HG03558 (cell line): ENCODE data around the gene MYOM1.

Experiments used
- ATAC-seq: cut with Tn5 transposase; IDR thresholded peaks from one replicate; pipeline ENCODE4 v1.9.1; 2021; ENCODE audit warnings: moderate number of reproducible peaks; ENCODE audit not compliant: unreplicated experiment; ENCODE audit errors: extremely low read depth

The MYOM1 gene

GRCh38 chr18:3124822-3125221, 94.9 kb downstream of the MYOM1 start:
- ATAC-seq: no peak

GRCh38 chr18:3122851-3123250, 96.9 kb downstream of the MYOM1 start:
- ATAC-seq: no peak

GRCh38 chr18:3121259-3121658, 98.5 kb downstream of the MYOM1 start:
- ATAC-seq: no peak

- no peak for ATAC-seq
These were observed 99.4 kb downstream of the MYOM1 start for GRCh38 chr18:3120356-3120755.

- ATAC-seq: no peak
These were observed 100.1 kb downstream of the MYOM1 start for GRCh38 chr18:3119401-3120341.

- ATAC-seq: no peak
These were observed 101.4 kb downstream of the MYOM1 start for GRCh38 chr18:3118195-3119010.

GRCh38 chr18:3117493-3118192, 102.1 kb downstream of the MYOM1 start:
- no peak for ATAC-seq

GRCh38 chr18:3115447-3116030, 104.2 kb downstream of the MYOM1 start:
- no peak for ATAC-seq

- ATAC-seq: no peak
These were observed 105.3 kb downstream of the MYOM1 start for GRCh38 chr18:3114451-3114850.

GRCh38 chr18:3114026-3114425, 105.7 kb downstream of the MYOM1 start:
- no peak for ATAC-seq

- no peak for ATAC-seq
These were observed 108.1 kb downstream of the MYOM1 start for GRCh38 chr18:3111523-3112240.

- ATAC-seq: no peak
These were observed 109.6 kb downstream of the MYOM1 start for GRCh38 chr18:3110034-3110752.

- ATAC-seq: no peak
These were observed 112.0 kb downstream of the MYOM1 start for GRCh38 chr18:3107740-3108151.

- ATAC-seq: no peak
These were observed 115.3 kb downstream of the MYOM1 start for GRCh38 chr18:3104190-3105054.

- no peak for ATAC-seq
These were observed 116.2 kb downstream of the MYOM1 start for GRCh38 chr18:3103576-3103975.

- no peak for ATAC-seq
These were observed 116.8 kb downstream of the MYOM1 start for GRCh38 chr18:3102983-3103382.

GRCh38 chr18:3100498-3101132, 119.2 kb downstream of the MYOM1 start:
- no peak for ATAC-seq

GRCh38 chr18:3099327-3099726, 120.4 kb downstream of the MYOM1 start:
- no peak for ATAC-seq
